ENCODE measurements around the gene ARHGAP21.

DNA sequence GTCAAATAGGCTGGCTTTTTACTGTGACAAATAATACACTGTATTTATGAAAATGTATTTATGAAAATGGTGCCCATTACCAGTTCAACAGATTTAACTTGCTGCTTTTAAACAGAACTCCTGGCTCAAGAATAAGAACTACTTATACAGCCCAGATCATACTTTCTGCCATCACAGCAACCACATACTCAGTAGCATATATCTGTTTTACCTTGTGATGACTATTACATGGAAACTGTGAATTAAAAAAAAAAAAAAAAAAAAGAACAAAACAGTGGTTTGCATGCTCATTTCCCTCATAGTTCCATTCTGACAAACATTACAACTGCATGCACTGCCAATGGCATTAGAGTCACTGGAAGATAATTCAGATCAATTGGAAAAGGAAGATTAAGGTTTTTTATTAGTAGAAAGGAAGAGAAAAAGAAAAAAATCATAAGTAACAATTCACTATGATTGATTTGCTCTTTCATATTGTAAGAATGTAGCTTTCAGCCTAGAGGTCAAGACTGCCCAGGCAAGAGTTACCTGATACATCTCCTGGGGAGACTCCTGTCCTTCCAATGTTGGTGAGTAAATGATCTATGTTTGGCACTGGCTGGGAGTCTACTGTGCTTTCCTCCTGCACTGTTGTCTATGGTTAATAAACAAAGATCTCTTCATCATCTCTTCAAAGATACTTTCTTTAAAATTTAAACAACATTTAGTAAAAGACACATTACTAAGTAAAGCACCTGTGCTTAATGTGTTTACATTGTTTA lies 132.8 kb downstream of the ARHGAP21 start:
- TF ChIP-seq CTCF (IDR thresholded peaks at IDR 0.05; ENCODE audit: low read length) (no peak), EZH2 (optimal IDR thresholded peaks at IDR 0.05; ENCODE audit: low read depth, low read length) (no peak)

Data from MM.1S (cell line).